Mononuclear cell (primary cell): Measurements from ENCODE around the gene NECTIN1. TPM values are rescaled to one million over a fixed set of nuclear protein-coding genes. Genes with fewer than 3 reads are reported as not detected.
"Not testable (repeated sequence)": the region's sequence is repeated elsewhere in the genome, so short reads cannot be mapped to it uniquely, and the experiment has no call there.

Source experiments
- H3K27me3 ChIP-seq: 2 replicates; pipeline ENCODE4 v1.6.0; 2011; ENCODE audit warnings: low read length, control low read depth; ENCODE audit not compliant: insufficient read depth
- H3K4me1 ChIP-seq: 2 replicates; pipeline ENCODE4 v1.5.1; 2011; ENCODE audit warnings: mild to moderate bottlenecking, low read length, control low read depth; ENCODE audit not compliant: insufficient read depth
- H3K4me3 ChIP-seq: 2 replicates; pipeline ENCODE4 v1.5.1; 2011; ENCODE audit warnings: mild to moderate bottlenecking, low read length, moderate library complexity
- H3K9me3 ChIP-seq: 2 replicates; pipeline ENCODE4 v1.5.1; 2011; ENCODE audit warnings: low read depth, mild to moderate bottlenecking, control low read depth, low read length
- total RNA-seq: library from RNA; depleted of rRNA; stranded (reverse); fragments of >200 nt; gene quantifications from one replicate; pipeline ENCODE4 v1.2.3, GENCODE V29; 2012

NECTIN1 gene
- total RNA-seq, 1 donor, result 2.0 TPM

- Histone ChIP-seq H3K4me3 (no peak overlapping the region), H3K4me1 (peaks cover 48% of the 10 kb centered on the region), H3K27me3 (no peaks in the 10 kb centered on the region), H3K9me3 (no peaks in the 10 kb centered on the region)
These were observed 112.2 kb downstream of the NECTIN1 start for GRCh38 chr11:119616586-119617339.

- no peaks in the 10 kb centered on the region for H3K9me3 ChIP-seq
- no peaks in the 10 kb centered on the region for H3K27me3 ChIP-seq
- H3K4me3 ChIP-seq, result no peak overlapping the region
- peaks cover 48% of the 10 kb centered on the region for H3K4me1 ChIP-seq
These were observed 113.2 kb downstream of the NECTIN1 start for GRCh38 chr11:119615882-119616196.

GRCh38 chr11:119615003-119615881 lies 113.8 kb downstream of the NECTIN1 start:
- Histone ChIP-seq H3K9me3 (no peaks in the 10 kb centered on the region), H3K27me3 (no peaks in the 10 kb centered on the region), H3K4me3 (no peak overlapping the region), H3K4me1 (peaks cover 48% of the 10 kb centered on the region)

- Histone ChIP-seq H3K4me3 (no peak overlapping the region), H3K27me3 (no peaks in the 10 kb centered on the region), H3K4me1 (peaks cover 48% of the 10 kb centered on the region), H3K9me3 (no peaks in the 10 kb centered on the region)
These were observed 114.6 kb downstream of the NECTIN1 start for GRCh38 chr11:119614222-119615002.

- Histone ChIP-seq H3K9me3 (no peaks in the 10 kb centered on the region), H3K4me1 (peaks cover 33% of the 10 kb centered on the region), H3K4me3 (no peak overlapping the region), H3K27me3 (no peaks in the 10 kb centered on the region)
These were observed 116.2 kb downstream of the NECTIN1 start for GRCh38 chr11:119612814-119613213.

- H3K4me1 ChIP-seq, result peaks cover 14% of the 10 kb centered on the region
- no peaks in the 10 kb centered on the region for H3K27me3 ChIP-seq
- no peak overlapping the region for H3K4me3 ChIP-seq
- no peaks in the 10 kb centered on the region for H3K9me3 ChIP-seq
These were observed 118.1 kb downstream of the NECTIN1 start for GRCh38 chr11:119610836-119611426.

- no peaks in the 10 kb centered on the region for H3K27me3 ChIP-seq
- no peaks in the 10 kb centered on the region for H3K9me3 ChIP-seq
- H3K4me1 ChIP-seq, result no peaks in the 10 kb centered on the region
- H3K4me3 ChIP-seq, result no peak overlapping the region
These were observed 120.2 kb downstream of the NECTIN1 start for GRCh38 chr11:119608781-119609180.

GRCh38 chr11:119608201-119608600 lies 120.8 kb downstream of the NECTIN1 start:
- Histone ChIP-seq H3K4me1 (no peaks in the 10 kb centered on the region), H3K4me3 (no peak overlapping the region), H3K9me3 (no peaks in the 10 kb centered on the region), H3K27me3 (no peaks in the 10 kb centered on the region)

GRCh38 chr11:119607726-119608125 lies 121.3 kb downstream of the NECTIN1 start:
- H3K27me3 ChIP-seq, result no peaks in the 10 kb centered on the region
- H3K9me3 ChIP-seq, result no peaks in the 10 kb centered on the region
- H3K4me1 ChIP-seq, result no peaks in the 10 kb centered on the region
- H3K4me3 ChIP-seq, result no peak overlapping the region

GRCh38 chr11:119605137-119605665 lies 123.8 kb downstream of the NECTIN1 start:
- no peaks in the 10 kb centered on the region for H3K9me3 ChIP-seq
- H3K27me3 ChIP-seq, result no peaks in the 10 kb centered on the region
- H3K4me3 ChIP-seq, result no peak overlapping the region
- no peaks in the 10 kb centered on the region for H3K4me1 ChIP-seq

GRCh38 chr11:119602745-119603373 lies 126.1 kb downstream of the NECTIN1 start:
- H3K4me3 ChIP-seq, result no peak overlapping the region
- no peaks in the 10 kb centered on the region for H3K27me3 ChIP-seq
- no peaks in the 10 kb centered on the region for H3K9me3 ChIP-seq
- H3K4me1 ChIP-seq, result no peaks in the 10 kb centered on the region

GRCh38 chr11:119599864-119600541 lies 129.0 kb downstream of the NECTIN1 start:
- Histone ChIP-seq H3K9me3 (no peaks in the 10 kb centered on the region), H3K27me3 (no peaks in the 10 kb centered on the region), H3K4me3 (no peak overlapping the region), H3K4me1 (no peaks in the 10 kb centered on the region)

GRCh38 chr11:119595941-119596340 lies 133.1 kb downstream of the NECTIN1 start:
- H3K27me3 ChIP-seq, H3K4me3 ChIP-seq, H3K4me1 ChIP-seq, H3K9me3 ChIP-seq: not testable (repeated sequence)
